Prostate gland (tissue), 2 donors: ENCODE data around the gene PTPN7.

Source experiments
- CTCF ChIP-seq, 4 experiments: fragments of 200-600 bp in 2 of 4; fragments of 450-650 bp in 2 of 4; sonication (generic) in 2 of 4; IDR thresholded peaks; 1 replicate in 3 of 4; 2 replicates in 1 of 4; pipeline ENCODE4 v1.5.1; 2016 to 2019; ENCODE audit warnings: antibody characterized with exemption in 4 of 4, mild to moderate bottlenecking in 2 of 4, moderate library complexity in 2 of 4
- POLR2AphosphoS5 ChIP-seq: sonication (generic); formaldehyde crosslinking; IDR thresholded peaks from one replicate; pipeline ENCODE4 v1.6.1; 2017; ENCODE audit warnings: antibody characterized with exemption

- no peak for TF ChIP-seq CTCF (IDR thresholded peaks at IDR 0.05)
- no peak for TF ChIP-seq POLR2AphosphoS5
Observed at GRCh38 chr1:202172015-202172355, 11.6 kb upstream of the PTPN7 start.
